Prostate gland (tissue), 2 donors: ENCODE data around the gene PAFAH2. TPM values are rescaled to one million over a fixed set of nuclear protein-coding genes. Genes with fewer than 3 reads are reported as not detected.

ENCODE experiments used
- DNase-seq: peaks from one replicate; pipeline ENCODE4 v3.0.0-alpha.2; 2019; ENCODE audit warnings: low spot score
- H3K27ac ChIP-seq, 2 donors: fragments of 200-600 bp; sonication (generic); 2 replicates each; pipeline ENCODE4 v1.5.1; 2017 to 2019
- H3K27me3 ChIP-seq: fragments of 200-600 bp; sonication (generic); replicated peaks from 2 replicates; pipeline ENCODE4 v1.5.1; 2019; ENCODE audit not compliant: insufficient read depth
- H3K36me3 ChIP-seq, 2 donors: fragments of 200-600 bp; sonication (generic); 1 replicate in 1 of 2; 2 replicates in 1 of 2; pipeline versions ENCODE4 v1.5.1 to v1.8.1; 2017 to 2019
- H3K4me1 ChIP-seq: fragments of 200-600 bp; sonication (generic); replicated peaks from 2 replicates; pipeline ENCODE4 v1.5.1; 2019
- H3K4me3 ChIP-seq, 2 donors: fragments of 200-600 bp; sonication (generic); 2 replicates each; pipeline ENCODE4 v1.5.1; 2017 to 2019
- H3K9me3 ChIP-seq: fragments of 200-600 bp; sonication (generic); 2 replicates; pipeline ENCODE4 v1.5.1; 2017
- CTCF ChIP-seq, 4 experiments: fragments of 200-600 bp in 2 of 4; fragments of 450-650 bp in 2 of 4; sonication (generic) in 2 of 4; IDR thresholded peaks; 1 replicate in 3 of 4; 2 replicates in 1 of 4; pipeline ENCODE4 v1.5.1; 2016 to 2019; ENCODE audit warnings: antibody characterized with exemption in 4 of 4, mild to moderate bottlenecking in 2 of 4, moderate library complexity in 2 of 4
- POLR2A ChIP-seq: fragments of 450-650 bp; IDR thresholded peaks from one replicate; pipeline ENCODE4 v1.6.1; 2016; ENCODE audit warnings: antibody characterized with exemption, mild to moderate bottlenecking
- POLR2AphosphoS5 ChIP-seq: sonication (generic); formaldehyde crosslinking; IDR thresholded peaks from one replicate; pipeline ENCODE4 v1.6.1; 2017; ENCODE audit warnings: antibody characterized with exemption
- WGBS: methylation state at CpG from one replicate; pipeline ENCODE4 v1.1.5; 2018; 5-methylcytosine and 5-hydroxymethylcytosine counted together
- intact Hi-C: fragments of 100-400 bp; cut with DNase I; formaldehyde crosslinking; loops from one replicate; pipeline ENCODE4 v1.14.2; 2022
- total RNA-seq, 2 donors: library from RNA; depleted of rRNA; stranded (reverse); fragments of >200 nt; gene quantifications; one replicate each; pipeline ENCODE4 v1.1.0, GENCODE V29; 2016

The PAFAH2 gene
- total RNA-seq, 2 donors from 2014 or later, result 17.4 to 18.7 TPM

GRCh38 chr1:26028490-26028980 is 30.7 kb upstream of the PAFAH2 start:
- intact Hi-C loops, result no loop called here
- H3K27me3 ChIP-seq, result peaks cover 4% of the 10 kb centered on the region
- no peak for DNase-seq
- H3K36me3 ChIP-seq, result no peaks in the 10 kb centered on the region
- H3K27ac ChIP-seq, result no peak overlapping the region
- no peaks in the 10 kb centered on the region for H3K9me3 ChIP-seq
- WGBS, result 75% methylated on average over 8 of the region's 8 CpGs
- no peak overlapping the region for H3K4me3 ChIP-seq
- H3K4me1 ChIP-seq, result no peaks in the 10 kb centered on the region
- TF ChIP-seq POLR2A (no peak), CTCF (IDR thresholded peaks at IDR 0.05) (no peak), POLR2AphosphoS5 (no peak)

GRCh38 chr1:26027716-26028489 is 30.0 kb upstream of the PAFAH2 start:
- H3K36me3 ChIP-seq, result no peaks in the 10 kb centered on the region
- TF ChIP-seq POLR2A (no peak), CTCF (IDR thresholded peaks at IDR 0.05) (no peak), POLR2AphosphoS5 (no peak)
- H3K27ac ChIP-seq, result no peak overlapping the region
- no peaks in the 10 kb centered on the region for H3K9me3 ChIP-seq
- no peak for DNase-seq
- intact Hi-C loops, result no loop called here
- H3K4me1 ChIP-seq, result no peaks in the 10 kb centered on the region
- no peak overlapping the region for H3K4me3 ChIP-seq
- 31% methylated on average over 3 of the region's 3 CpGs for WGBS
- peaks cover 4% of the 10 kb centered on the region for H3K27me3 ChIP-seq

GRCh38 chr1:26025517-26025916 is 27.7 kb upstream of the PAFAH2 start:
- no peak for DNase-seq
- Histone ChIP-seq H3K9me3 (no peaks in the 10 kb centered on the region), H3K27me3 (peaks cover 4% of the 10 kb centered on the region), H3K4me3 (no peak overlapping the region), H3K27ac (no peak overlapping the region), H3K36me3 (no peaks in the 10 kb centered on the region), H3K4me1 (no peaks in the 10 kb centered on the region)
- intact Hi-C loops, result no loop called here
- TF ChIP-seq POLR2A (no peak), POLR2AphosphoS5 (no peak), CTCF (IDR thresholded peaks at IDR 0.05) (no peak)
- 67% methylated on average over 5 of the region's 5 CpGs for WGBS

- H3K27me3 ChIP-seq, result peaks cover 4% of the 10 kb centered on the region
- no peak for TF ChIP-seq POLR2A
- no peak for TF ChIP-seq POLR2AphosphoS5
- no peak for TF ChIP-seq CTCF (IDR thresholded peaks at IDR 0.05)
- intact Hi-C loops, result no loop called here
These were observed 27.2 kb upstream of the PAFAH2 start for GRCh38 chr1:26025060-26025459.

GRCh38 chr1:26023826-26024225 is 26.0 kb upstream of the PAFAH2 start:
- intact Hi-C loops, result no loop called here
- H3K4me3 ChIP-seq, result no peak overlapping the region
- H3K27ac ChIP-seq, result no peak overlapping the region
- no peaks in the 10 kb centered on the region for H3K9me3 ChIP-seq
- 91% methylated on average over 5 of the region's 5 CpGs for WGBS
- DNase-seq, result no peak
- TF ChIP-seq CTCF (IDR thresholded peaks at IDR 0.05) (no peak), POLR2AphosphoS5 (no peak), POLR2A (no peak)
- no peaks in the 10 kb centered on the region for H3K27me3 ChIP-seq
- no peaks in the 10 kb centered on the region for H3K36me3 ChIP-seq
- no peaks in the 10 kb centered on the region for H3K4me1 ChIP-seq

More at GRCh38 chr1:26025060-26025459, 27.2 kb upstream of the PAFAH2 start:
- H3K27ac ChIP-seq, result no peak overlapping the region
- DNase-seq, result no peak
- no peaks in the 10 kb centered on the region for H3K36me3 ChIP-seq
- no peaks in the 10 kb centered on the region for H3K4me1 ChIP-seq
- H3K4me3 ChIP-seq, result no peak overlapping the region
- H3K9me3 ChIP-seq, result no peaks in the 10 kb centered on the region
- WGBS, result 86% methylated on average over 5 of the region's 5 CpGs
